SK-N-DZ (cell line): ENCODE measurements around the gene SCIN. TPM values are rescaled to one million over a fixed set of nuclear protein-coding genes. Genes with fewer than 3 reads are reported as not detected.
"Not testable (repeated sequence)": the region's sequence is repeated elsewhere in the genome, so short reads cannot be mapped to it uniquely, and the experiment has no call there.

Source experiments
- DNase-seq: peaks from one replicate; pipeline ENCODE4 v3.0.0-alpha.2; 2015; ENCODE audit warnings: low spot score
- polyA plus RNA-seq, 2 experiments: library from polyadenylated mRNA; depleted of rRNA; stranded (reverse); fragments of >200 nt; gene quantifications; 2 replicates each; pipeline ENCODE4 v1.2.3, GENCODE V29; 2014

SCIN gene
- 0.05 TPM in 1 of 2 replicates, not detected in the other for polyA plus RNA-seq (2014; cell fraction: cytosol; rRNA removed)
- 0.01 TPM in 1 of 2 replicates, not detected in the other for polyA plus RNA-seq (2014; cell fraction: nucleus; rRNA removed)

- DNase-seq: peak; percentile 14
Measured at GRCh38 chr7:12570534-12571461, at the start of gene SCIN. Gene SCIN, plus strand, starts transcription at chr7:12570720. Its CDS starts 67 bp downstream, at chr7:12570787.

- DNase-seq: peak; percentile 54
Measured at GRCh38 chr7:12524794-12525386, 45.6 kb upstream of the SCIN start.

- not testable (repeated sequence) for DNase-seq
Measured at GRCh38 chr7:12526693-12527092, 43.8 kb upstream of the SCIN start.

GRCh38 chr7:12527670-12528069 is 42.9 kb upstream of the SCIN start:
- DNase-seq: not testable (repeated sequence)

GRCh38 chr7:12529971-12530710 is 40.4 kb upstream of the SCIN start:
- no peak for DNase-seq

- DNase-seq: peak; percentile 32
Measured at GRCh38 chr7:12531784-12532183, 38.7 kb upstream of the SCIN start.

GRCh38 chr7:12534046-12534445 is 36.5 kb upstream of the SCIN start:
- DNase-seq: no peak

- no peak for DNase-seq
Measured at GRCh38 chr7:12539681-12540080, 30.8 kb upstream of the SCIN start.

- no peak for DNase-seq
Measured at GRCh38 chr7:12540850-12541249, 29.7 kb upstream of the SCIN start.

- no peak for DNase-seq
Measured at GRCh38 chr7:12543586-12543985, 26.9 kb upstream of the SCIN start.

- no peak for DNase-seq
Measured at GRCh38 chr7:12549106-12549505, 21.4 kb upstream of the SCIN start.

GRCh38 chr7:12550956-12551355 is 19.6 kb upstream of the SCIN start:
- DNase-seq: no peak

GRCh38 chr7:12552876-12553275 is 17.6 kb upstream of the SCIN start:
- DNase-seq: no peak

GRCh38 chr7:12553416-12553815 is 17.1 kb upstream of the SCIN start:
- DNase-seq: no peak

GRCh38 chr7:12554351-12554750 is 16.2 kb upstream of the SCIN start:
- DNase-seq: no peak

GRCh38 chr7:12554872-12555271 is 15.6 kb upstream of the SCIN start:
- DNase-seq: no peak

- not testable (repeated sequence) for DNase-seq
Measured at GRCh38 chr7:12555695-12556094, 14.8 kb upstream of the SCIN start.

GRCh38 chr7:12556139-12556792 is 14.3 kb upstream of the SCIN start:
- not testable (repeated sequence) for DNase-seq

GRCh38 chr7:12557282-12557681 is 13.2 kb upstream of the SCIN start:
- DNase-seq: no peak

- no peak for DNase-seq
Measured at GRCh38 chr7:12564996-12565764, 5.3 kb upstream of the SCIN start.

- no peak for DNase-seq
Measured at GRCh38 chr7:12565873-12566272, 4.6 kb upstream of the SCIN start.
